MCF 10A (cell line): ENCODE data around the gene SIGLEC6. TPM values are rescaled to one million over a fixed set of nuclear protein-coding genes. Genes with fewer than 3 reads are reported as not detected.

Experiments used
- BruUV-seq: library from RNA; stranded (reverse); fragments of 400-500 nt; replicated peaks from 2 replicates; lab custom pipeline; 2021; lab: Mats Ljungman, UMichigan
- CTCF ChIA-PET: fragments of 300-600 bp; sonication (Branson Sonifier 250); formaldehyde crosslinking; extraction: SDS; loops from one replicate; lab custom pipeline; 2021; ENCODE audit warnings: antibody characterized with exemption, inconsistent platforms; lab: Yijun Ruan, JAX
- POLR2A ChIA-PET: fragments of 300-600, 350-650 bp; sonication (Branson Sonifier 250); formaldehyde crosslinking; extraction: SDS; loops from one replicate; lab custom pipeline; 2020; ENCODE audit warnings: antibody characterized with exemption, inconsistent platforms; lab: Yijun Ruan, JAX
- DNase-seq: peaks from one replicate; pipeline ENCODE4 v3.0.0-alpha.2; 2018; ENCODE audit not compliant: unreplicated experiment
- H3K27ac Mint-ChIP-seq: one replicate; pipeline ENCODE4 v1.8.0; 2022; ENCODE audit warnings: mild to moderate bottlenecking, low read depth, mixed read lengths; ENCODE audit not compliant: unreplicated experiment
- H3K27me3 Mint-ChIP-seq: one replicate; pipeline ENCODE4 v1.8.0; 2022; ENCODE audit warnings: mixed read lengths; ENCODE audit not compliant: insufficient read depth, unreplicated experiment
- H3K36me3 Mint-ChIP-seq: one replicate; pipeline ENCODE4 v1.8.0; 2022; ENCODE audit warnings: mild to moderate bottlenecking, moderate library complexity, mixed read lengths; ENCODE audit not compliant: insufficient read depth, unreplicated experiment
- H3K4me1 Mint-ChIP-seq: one replicate; pipeline ENCODE4 v1.8.0; 2022; ENCODE audit warnings: mixed read lengths; ENCODE audit not compliant: insufficient read depth, unreplicated experiment
- H3K4me3 Mint-ChIP-seq: one replicate; pipeline ENCODE4 v1.8.0; 2022; ENCODE audit warnings: mild to moderate bottlenecking, moderate library complexity, mixed read lengths; ENCODE audit not compliant: unreplicated experiment
- H3K9me3 Mint-ChIP-seq: one replicate; pipeline ENCODE4 v1.8.0; 2022; ENCODE audit warnings: mixed read lengths; ENCODE audit not compliant: unreplicated experiment
- intact Hi-C: fragments of 100-400 bp; cut with micrococcal nuclease; formaldehyde crosslinking; loops from 2 replicates; pipeline ENCODE4 v1.14.1; 2022
- total RNA-seq: library from RNA; stranded (reverse); gene quantifications from 2 replicates; pipeline ENCODE4 v1.2.3, GENCODE V29; 2022
- TF ChIP-seq, protein P1 (sequence below): fragments of 200-600 bp; IDR thresholded peaks from one replicate; pipeline ENCODE4 v1.8.0; 2022; ENCODE audit warnings: antibody characterized with exemption, mild to moderate bottlenecking; ENCODE audit not compliant: unreplicated experiment

The SIGLEC6 gene
- total RNA-seq, 1 experiment from 2014 or later, result not detected

DNA sequence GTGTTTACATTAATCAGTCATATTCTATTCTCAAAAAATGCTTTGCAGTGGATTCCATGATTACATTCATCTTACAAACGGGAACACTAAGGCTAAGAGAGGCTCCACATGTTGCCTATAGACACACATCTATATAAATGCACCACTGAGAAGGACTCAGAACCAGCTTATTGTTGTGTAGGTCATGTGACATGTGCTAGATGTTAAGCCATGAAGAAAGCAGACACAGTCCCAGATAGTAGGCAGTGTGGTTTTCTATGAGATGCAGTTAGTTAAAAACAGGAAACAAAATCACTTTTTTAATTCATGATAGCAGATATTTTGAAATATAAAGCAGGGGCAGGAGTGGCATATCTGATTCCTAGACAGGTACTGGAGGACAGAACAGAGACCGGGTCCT lies 10.7 kb downstream of the SIGLEC6 start:
- BruUV-seq, result no TSS peak
- H3K4me3 Mint-ChIP-seq, result no peak overlapping the region
- intact Hi-C loops, result no loop called here
- TF ChIP-seq, protein P1, sequence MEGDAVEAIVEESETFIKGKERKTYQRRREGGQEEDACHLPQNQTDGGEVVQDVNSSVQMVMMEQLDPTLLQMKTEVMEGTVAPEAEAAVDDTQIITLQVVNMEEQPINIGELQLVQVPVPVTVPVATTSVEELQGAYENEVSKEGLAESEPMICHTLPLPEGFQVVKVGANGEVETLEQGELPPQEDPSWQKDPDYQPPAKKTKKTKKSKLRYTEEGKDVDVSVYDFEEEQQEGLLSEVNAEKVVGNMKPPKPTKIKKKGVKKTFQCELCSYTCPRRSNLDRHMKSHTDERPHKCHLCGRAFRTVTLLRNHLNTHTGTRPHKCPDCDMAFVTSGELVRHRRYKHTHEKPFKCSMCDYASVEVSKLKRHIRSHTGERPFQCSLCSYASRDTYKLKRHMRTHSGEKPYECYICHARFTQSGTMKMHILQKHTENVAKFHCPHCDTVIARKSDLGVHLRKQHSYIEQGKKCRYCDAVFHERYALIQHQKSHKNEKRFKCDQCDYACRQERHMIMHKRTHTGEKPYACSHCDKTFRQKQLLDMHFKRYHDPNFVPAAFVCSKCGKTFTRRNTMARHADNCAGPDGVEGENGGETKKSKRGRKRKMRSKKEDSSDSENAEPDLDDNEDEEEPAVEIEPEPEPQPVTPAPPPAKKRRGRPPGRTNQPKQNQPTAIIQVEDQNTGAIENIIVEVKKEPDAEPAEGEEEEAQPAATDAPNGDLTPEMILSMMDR, result no peak
- H3K27me3 Mint-ChIP-seq, result no peaks in the 10 kb centered on the region
- H3K36me3 Mint-ChIP-seq, result no peaks in the 10 kb centered on the region
- no peaks in the 10 kb centered on the region for H3K4me1 Mint-ChIP-seq
- ChIA-PET CTCF (no interaction called here), POLR2A (no interaction called here)
- no peak overlapping the region for H3K27ac Mint-ChIP-seq
- no peak for DNase-seq
- peaks cover 29% of the 10 kb centered on the region for H3K9me3 Mint-ChIP-seq

DNA sequence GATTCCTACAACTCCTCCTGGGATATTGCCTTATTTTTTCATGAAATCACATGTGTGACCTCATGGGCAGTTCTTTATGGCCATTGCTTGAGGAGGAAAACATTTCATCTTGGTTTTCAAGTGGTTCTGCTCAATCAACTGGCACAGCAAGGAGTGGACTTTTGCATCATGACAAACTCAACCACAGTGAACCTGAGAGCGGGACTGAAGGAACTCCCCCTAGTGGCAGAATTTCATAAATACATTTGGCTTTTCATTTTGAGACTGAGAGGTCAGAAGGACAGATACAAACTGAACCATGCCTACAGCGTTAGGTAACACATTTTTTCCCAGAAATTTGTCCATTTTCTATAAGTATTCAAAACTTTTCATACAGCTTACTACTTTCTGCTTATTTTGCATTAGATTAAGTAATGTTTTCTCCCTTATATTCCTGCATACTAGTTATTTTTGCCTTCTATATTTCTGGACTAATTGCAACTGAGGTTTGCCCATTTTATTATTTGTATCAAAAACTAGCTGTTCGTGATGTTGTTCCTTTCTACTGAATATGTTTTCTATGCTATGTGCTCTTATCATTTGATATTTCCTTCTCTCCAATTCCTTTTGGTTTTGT lies 16.5 kb downstream of the SIGLEC6 start:
- intact Hi-C loops, result loop anchor here (1.0 to 5.0 kb wide), 2 partner anchors 117 to 267 kb away; no protein-coding TSS in a partner anchor
- CTCF ChIA-PET, result interaction anchor here (0.6 to 3.0 kb wide), 33 partner anchors 9 to 293 kb away, joined by 3 to 25 read pairs (median 4); partner anchors contain the start of genes CEACAM18 and SIGLEC10
- Mint-ChIP-seq H3K27me3 (no peaks in the 10 kb centered on the region), H3K4me3 (no peak overlapping the region), H3K36me3 (no peaks in the 10 kb centered on the region), H3K27ac (no peak overlapping the region), H3K9me3 (peaks cover 28% of the 10 kb centered on the region), H3K4me1 (no peaks in the 10 kb centered on the region)
- peak; percentile 56 for DNase-seq
- BruUV-seq, result no TSS peak
- POLR2A ChIA-PET, result no interaction called here
- TF ChIP-seq, protein P1, result peak; percentile 70

DNA sequence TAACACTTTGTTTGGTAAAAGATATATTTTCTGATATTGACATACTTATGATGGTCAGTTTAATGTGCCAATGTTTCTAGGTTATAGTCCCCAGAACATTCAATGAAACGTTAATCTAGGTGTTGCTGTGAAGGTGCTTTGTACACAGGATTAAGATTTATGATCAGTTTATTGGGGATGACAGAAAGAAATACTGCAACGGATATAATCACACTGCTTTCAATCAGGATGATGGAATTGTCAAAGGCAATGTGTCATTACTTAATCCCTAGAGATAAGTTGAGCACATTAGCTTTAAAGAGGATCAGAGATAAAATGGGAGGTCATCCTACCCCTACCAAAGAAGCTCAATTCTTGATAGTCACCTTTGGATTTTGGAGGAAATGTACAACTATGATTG lies 17.5 kb downstream of the SIGLEC6 start:
- Mint-ChIP-seq H3K27me3 (no peaks in the 10 kb centered on the region), H3K4me3 (no peak overlapping the region), H3K36me3 (no peaks in the 10 kb centered on the region), H3K9me3 (peaks cover 28% of the 10 kb centered on the region), H3K4me1 (no peaks in the 10 kb centered on the region), H3K27ac (no peak overlapping the region)
- ChIA-PET POLR2A (no interaction called here), CTCF (interaction anchor here (0.6 to 3.0 kb wide), 25 partner anchors 8 to 175 kb away, joined by 3 to 25 read pairs (median 4); partner anchors contain the start of gene SIGLEC14)
- intact Hi-C loops, result no loop called here
- no peak for DNase-seq
- TF ChIP-seq, protein P1, result no peak
- BruUV-seq, result no TSS peak

DNA sequence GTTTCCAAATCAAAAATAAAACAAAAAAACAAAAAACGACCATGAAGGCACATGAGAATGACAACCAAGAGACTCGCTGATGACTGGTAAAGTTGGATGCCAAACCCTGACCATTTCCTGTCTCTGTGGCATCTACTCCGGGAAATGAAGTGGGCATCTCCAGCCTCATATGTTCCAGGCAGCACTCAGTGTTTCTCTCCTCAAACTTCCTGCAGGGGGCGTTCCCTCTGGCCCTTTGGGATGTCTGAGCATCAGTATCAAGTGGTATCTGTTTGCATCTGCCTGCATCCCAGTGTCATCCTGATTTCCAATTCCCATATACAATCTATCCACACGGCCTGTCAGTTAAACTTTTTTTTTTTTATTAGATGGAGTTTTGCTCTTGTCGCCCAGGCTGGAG lies 20.1 kb downstream of the SIGLEC6 start:
- BruUV-seq, result no TSS peak
- POLR2A ChIA-PET, result no interaction called here
- H3K36me3 Mint-ChIP-seq, result no peaks in the 10 kb centered on the region
- TF ChIP-seq, protein P1, result no peak
- intact Hi-C loops, result no loop called here
- peak; percentile 7 for DNase-seq
- H3K27me3 Mint-ChIP-seq, result no peaks in the 10 kb centered on the region
- CTCF ChIA-PET, result no interaction called here
- H3K9me3 Mint-ChIP-seq, result peaks cover 10% of the 10 kb centered on the region
- no peak overlapping the region for H3K4me3 Mint-ChIP-seq
- no peak overlapping the region for H3K27ac Mint-ChIP-seq
- no peaks in the 10 kb centered on the region for H3K4me1 Mint-ChIP-seq
